GM18520 (cell line): ENCODE measurements around the gene SDK2.
"Not testable (repeated sequence)": the region's sequence is repeated elsewhere in the genome, so short reads cannot be mapped to it uniquely, and the experiment has no call there.

ENCODE experiments used
- ATAC-seq: cut with Tn5 transposase; IDR thresholded peaks from one replicate; pipeline ENCODE4 v1.9.1; 2021; ENCODE audit not compliant: unreplicated experiment

SDK2 gene

GRCh38 chr17:73492821-73493814 lies 151.1 kb downstream of the SDK2 start:
- no peak for ATAC-seq

- no peak for ATAC-seq
These were observed 152.0 kb downstream of the SDK2 start for GRCh38 chr17:73492125-73492820.

- ATAC-seq: no peak
These were observed 152.6 kb downstream of the SDK2 start for GRCh38 chr17:73491648-73492047.

- ATAC-seq: no peak
These were observed 153.4 kb downstream of the SDK2 start for GRCh38 chr17:73490851-73491250.

GRCh38 chr17:73489991-73490390 lies 154.3 kb downstream of the SDK2 start:
- no peak for ATAC-seq

GRCh38 chr17:73489333-73489732 lies 154.9 kb downstream of the SDK2 start:
- no peak for ATAC-seq

GRCh38 chr17:73485130-73485529 lies 159.1 kb downstream of the SDK2 start:
- ATAC-seq: no peak

- no peak for ATAC-seq
These were observed 161.4 kb downstream of the SDK2 start for GRCh38 chr17:73482894-73483293.

GRCh38 chr17:73482251-73482716 lies 162.0 kb downstream of the SDK2 start:
- no peak for ATAC-seq

- ATAC-seq: no peak
These were observed 162.6 kb downstream of the SDK2 start for GRCh38 chr17:73481676-73482075.

- no peak for ATAC-seq
These were observed 163.5 kb downstream of the SDK2 start for GRCh38 chr17:73480740-73481139.

GRCh38 chr17:73478768-73479424 lies 165.3 kb downstream of the SDK2 start:
- no peak for ATAC-seq

GRCh38 chr17:73478334-73478733 lies 165.9 kb downstream of the SDK2 start:
- no peak for ATAC-seq

GRCh38 chr17:73476890-73477350 lies 167.3 kb downstream of the SDK2 start:
- no peak for ATAC-seq

GRCh38 chr17:73474370-73474988 lies 169.8 kb downstream of the SDK2 start:
- ATAC-seq: no peak

- not testable (repeated sequence) for ATAC-seq
These were observed 171.5 kb downstream of the SDK2 start for GRCh38 chr17:73472715-73473114.

- no peak for ATAC-seq
These were observed 172.3 kb downstream of the SDK2 start for GRCh38 chr17:73471924-73472323.

GRCh38 chr17:73470316-73470826 lies 173.9 kb downstream of the SDK2 start:
- no peak for ATAC-seq

- ATAC-seq: no peak
These were observed 174.9 kb downstream of the SDK2 start for GRCh38 chr17:73469311-73469710.

- no peak for ATAC-seq
These were observed 176.0 kb downstream of the SDK2 start for GRCh38 chr17:73468221-73468620.

- no peak for ATAC-seq
These were observed 176.6 kb downstream of the SDK2 start for GRCh38 chr17:73467651-73468050.
